HCT116 (cell line): ENCODE results near the gene MAGI3. TPM values are rescaled to one million over a fixed set of nuclear protein-coding genes. Genes with fewer than 3 reads are reported as not detected.

Source experiments
- ATAC-seq: fragments of 200-7000 bp; cut with Tn5 transposase; 2 replicates; pipeline ENCODE4 v1.9.1; 2020; ENCODE audit warnings: mild to moderate bottlenecking, moderate library complexity
- BruUV-seq: library from RNA; stranded (reverse); fragments of 400-500 nt; replicated peaks from 2 replicates; lab custom pipeline; 2021; lab: Mats Ljungman, UMichigan
- CTCF ChIA-PET: fragments of 300-600 bp; sonication (Branson Sonifier 250); formaldehyde crosslinking; loops from one replicate; lab custom pipeline; 2021; ENCODE audit warnings: antibody characterized with exemption; lab: Charles Lee
- POLR2A ChIA-PET: fragments of 300-600, 350-600 bp; sonication (Branson Sonifier 250); formaldehyde crosslinking; loops from one replicate; lab custom pipeline; 2021; ENCODE audit warnings: antibody characterized with exemption; lab: Charles Lee
- RAD21 ChIA-PET, 2 experiments: fragments of 300-600 bp; sonication (Branson Sonifier 250); formaldehyde crosslinking; loops; one replicate each; lab custom pipeline; 2023; ENCODE audit warnings: low total read pairs in 2 of 2; ENCODE audit not compliant: uncharacterized antibody in 2 of 2, unreplicated experiment in 2 of 2, low non-redundant PET in 1 of 2; lab: Charles Lee
- DNase-seq: peaks from one replicate; pipeline ENCODE4 v3.0.0-alpha.2; 2010; ENCODE audit warnings: low read depth, low spot score
- H2AFZ ChIP-seq: fragments of 200-600 bp; shearing (Covaris generic), sonication (generic); 2 replicates; pipeline ENCODE4 v1.6.1; 2017; ENCODE audit warnings: low read depth, mixed run types, mixed read lengths, antibody characterized with exemption, low read length; ENCODE audit not compliant: poor library complexity, severe bottlenecking
- H3K27ac ChIP-seq: 2 replicates; pipeline ENCODE4 v1.5.1; 2012; ENCODE audit warnings: low read depth, low read length
- H3K27me3 ChIP-seq: fragments of 200-600 bp; sonication (generic); 2 replicates; pipeline ENCODE4 v1.6.1; 2016; ENCODE audit warnings: mixed run types, low read length, mixed read lengths; ENCODE audit not compliant: insufficient read depth
- H3K36me3 ChIP-seq, 2 experiments: fragments of 200-500 bp in 1 of 2; fragments of 200-600 bp in 1 of 2; sonication (Bioruptor generic) in 1 of 2; sonication (generic) in 1 of 2; 2 replicates each; pipeline versions ENCODE4 v1.5.1 to v1.6.1; 2014 to 2016; ENCODE audit warnings: low read length in 2 of 2, inconsistent platforms in 1 of 2, mixed read lengths in 1 of 2, mixed run types in 1 of 2; ENCODE audit not compliant: insufficient read depth in 2 of 2, control insufficient read depth in 1 of 2
- H3K4me1 ChIP-seq, 2 experiments: fragments of 200-600 bp in 1 of 2; sonication (generic) in 1 of 2; 2 replicates each; pipeline versions ENCODE4 v1.5.1 to v1.6.1; 2012 to 2017; ENCODE audit warnings: low read length in 2 of 2, inconsistent platforms in 1 of 2, mild to moderate bottlenecking in 1 of 2, mixed read lengths in 1 of 2, mixed run types in 1 of 2, moderate library complexity in 1 of 2; ENCODE audit not compliant: insufficient read depth in 2 of 2, control insufficient read depth in 1 of 2
- H3K4me2 ChIP-seq: fragments of 200-600 bp; sonication (generic); 2 replicates; pipeline ENCODE4 v1.6.1; 2017; ENCODE audit warnings: mixed run types, low read length, mixed read lengths
- H3K4me3 ChIP-seq, 2 experiments: fragments of 200-600 bp in 1 of 2; sonication (generic) in 1 of 2; replicated peaks in 1 of 2; 2 replicates each; pipeline ENCODE4 v1.5.1; 2011 to 2016; ENCODE audit warnings: low read length in 2 of 2, control low read depth in 1 of 2, low read depth in 1 of 2, mild to moderate bottlenecking in 1 of 2, mixed read lengths in 1 of 2, mixed run types in 1 of 2
- H3K79me2 ChIP-seq: fragments of 200-600 bp; sonication (generic); 2 replicates; pipeline ENCODE4 v1.6.1; 2017; ENCODE audit warnings: mild to moderate bottlenecking, mixed run types, low read length, moderate library complexity, mixed read lengths; ENCODE audit not compliant: insufficient read depth
- H3K9ac ChIP-seq: fragments of 200-600 bp; sonication (generic); 2 replicates; pipeline ENCODE4 v1.6.1; 2016; ENCODE audit warnings: low read length, mixed read lengths
- H3K9me2 ChIP-seq: fragments of 200-600 bp; sonication (generic), shearing (Covaris generic); 2 replicates; pipeline ENCODE4 v1.6.1; 2017; ENCODE audit warnings: mixed run types, mild to moderate bottlenecking, moderate library complexity; ENCODE audit not compliant: insufficient read depth
- H3K9me3 ChIP-seq, 2 experiments: fragments of 200-500 bp in 1 of 2; fragments of 200-600 bp in 1 of 2; sonication (Bioruptor generic) in 1 of 2; sonication (generic) in 1 of 2; 2 replicates each; pipeline ENCODE4 v1.6.1; 2014 to 2017; ENCODE audit warnings: low read length in 2 of 2, mixed read lengths in 2 of 2, inconsistent platforms in 1 of 2, low read depth in 1 of 2, mild to moderate bottlenecking in 1 of 2, mixed run types in 1 of 2, moderate library complexity in 1 of 2; ENCODE audit not compliant: control insufficient read depth in 1 of 2, insufficient read depth in 1 of 2
- H4K20me1 ChIP-seq: fragments of 200-600 bp; sonication (generic), shearing (Covaris generic); 2 replicates; pipeline ENCODE4 v1.6.1; 2017; ENCODE audit warnings: mixed run types, mild to moderate bottlenecking, moderate library complexity; ENCODE audit not compliant: insufficient read depth
- POLR2AphosphoS5 ChIP-seq: IDR thresholded peaks from 2 replicates; pipeline ENCODE4 v1.6.1; 2011; ENCODE audit warnings: mild to moderate bottlenecking, low read depth, low read length, moderate library complexity
- SP1 ChIP-seq: IDR thresholded peaks from 2 replicates; pipeline ENCODE4 v1.6.1; 2012; ENCODE audit warnings: low read depth
- SRF ChIP-seq: IDR thresholded peaks from 2 replicates; pipeline ENCODE4 v1.6.1; 2012; ENCODE audit warnings: low read depth
- TCF7L2 ChIP-seq: IDR thresholded peaks from 2 replicates; pipeline ENCODE4 v1.7.0; 2011; ENCODE audit warnings: borderline replicate concordance, inconsistent platforms; ENCODE audit not compliant: insufficient read depth, insufficient read length; ENCODE audit errors: extremely low read depth
- ZBTB33 ChIP-seq: IDR thresholded peaks from 2 replicates; pipeline ENCODE4 v1.6.1; 2011; ENCODE audit warnings: mild to moderate bottlenecking, low read length, moderate library complexity; ENCODE audit not compliant: insufficient replicate concordance; ENCODE audit errors: extremely low read depth
- ZNF274 ChIP-seq: fragments of 200-500 bp; sonication (Bioruptor generic); IDR thresholded peaks from 2 replicates; pipeline ENCODE4 v1.6.1; 2014; ENCODE audit warnings: mild to moderate bottlenecking, low read depth, low read length, inconsistent platforms
- intact Hi-C: fragments of 100-400 bp; cut with micrococcal nuclease; formaldehyde crosslinking; loops from 2 replicates; pipeline ENCODE4 v1.10.0; 2022
- total RNA-seq: library from RNA; stranded (reverse); gene quantifications from one replicate; pipeline ENCODE4 v1.2.1, GENCODE V29; 2021; ENCODE audit not compliant: unreplicated experiment

MAGI3 gene
- total RNA-seq, 1 experiment from 2014 or later: 11.8 TPM

- Histone ChIP-seq H3K36me3 (no peaks in the 10 kb centered on the region), H3K27ac (no peak overlapping the region), H3K4me2 (no peak overlapping the region), H3K4me3 (no peak overlapping the region), H3K79me2 (no peaks in the 10 kb centered on the region; the same call in 1 of the 2 replicates), H2AFZ (no peak overlapping the region)
- POLR2A ChIA-PET: no interaction called here
- TF ChIP-seq POLR2AphosphoS5 (no peak), ZBTB33 (no peak), SRF (no peak), ZNF274 (no peak), TCF7L2 (no peak), SP1 (no peak)
- TF ChIP-seq, all 23 proteins: peak for 0
- peaks cover 7 to 14% of the 10 kb centered on the region in 2 experiments for H3K4me1 ChIP-seq
- RAD21 ChIA-PET: no interaction called here
- ATAC-seq: no peak
- DNase-seq: no peak
- no peak overlapping the region for H3K9ac ChIP-seq
- no peaks in the 10 kb centered on the region for H4K20me1 ChIP-seq
- no TSS peak for BruUV-seq
- no peaks in the 10 kb centered on the region for H3K9me2 ChIP-seq
- CTCF ChIA-PET: no interaction called here
- no peaks in the 10 kb centered on the region for H3K27me3 ChIP-seq
- H3K9me3 ChIP-seq: no peaks in the 10 kb centered on the region
- intact Hi-C loops: loop anchor here (10.0 kb wide), 1 partner anchor 223 kb away; no protein-coding TSS in a partner anchor
Measured at GRCh38 chr1:113451710-113452109, 61.4 kb downstream of the MAGI3 start.
